NCI-H526 (cell line): ENCODE results near the gene BCL2.

Experiments used
- DNase-seq, 2 experiments: peaks; one replicate each; lab custom pipeline; 2025; lab: John Stamatoyannopoulos, UW

BCL2 gene

DNA sequence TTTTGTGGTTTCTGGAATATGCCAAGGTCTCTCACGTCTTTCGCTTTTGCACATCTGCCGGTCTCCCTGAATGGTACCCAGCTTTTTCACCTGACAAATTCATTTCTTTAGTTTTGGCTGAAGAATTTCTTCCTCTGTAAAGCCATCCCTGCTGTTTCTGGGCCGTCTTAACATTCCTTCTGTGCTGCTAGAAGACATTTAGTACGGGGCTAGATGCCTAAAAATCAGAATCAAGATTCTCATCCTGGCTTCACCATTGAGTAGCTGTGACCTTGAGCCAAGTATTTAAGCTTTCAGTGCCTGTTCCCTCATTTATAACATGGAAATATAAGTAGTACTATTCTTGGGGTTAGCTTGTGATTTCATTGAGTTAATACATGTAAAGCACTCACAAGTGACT is 6.4 kb upstream of the BCL2 start:
- no peak for DNase-seq

DNA sequence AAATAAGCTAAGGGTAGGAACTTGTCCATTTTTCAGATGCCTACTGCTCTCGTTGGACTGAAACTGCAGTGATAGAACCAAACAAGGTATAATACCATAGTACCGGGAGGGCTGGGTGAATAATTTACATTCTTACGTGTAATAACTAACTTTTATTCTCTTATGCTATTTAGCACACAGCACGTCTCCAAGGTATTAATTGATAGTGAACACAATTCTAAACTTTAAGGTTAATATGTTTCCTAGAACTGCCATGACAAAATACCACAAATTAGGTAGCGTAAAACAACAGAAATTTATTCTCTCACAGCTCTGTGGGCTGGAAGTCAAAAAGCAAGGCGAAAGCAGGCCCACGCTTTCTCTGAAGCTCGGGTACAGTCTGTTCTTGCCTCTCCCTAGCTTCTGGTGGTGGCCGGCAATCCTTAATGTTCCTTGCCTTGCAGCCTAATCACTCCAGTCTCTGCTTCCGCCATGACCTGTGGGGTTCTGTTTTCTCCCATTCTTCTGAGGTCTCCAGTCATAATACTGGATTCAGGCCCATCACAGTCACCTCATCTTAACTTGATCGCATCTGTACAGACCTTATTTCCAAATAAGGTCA is 5.6 kb upstream of the BCL2 start:
- no peak for DNase-seq

DNA sequence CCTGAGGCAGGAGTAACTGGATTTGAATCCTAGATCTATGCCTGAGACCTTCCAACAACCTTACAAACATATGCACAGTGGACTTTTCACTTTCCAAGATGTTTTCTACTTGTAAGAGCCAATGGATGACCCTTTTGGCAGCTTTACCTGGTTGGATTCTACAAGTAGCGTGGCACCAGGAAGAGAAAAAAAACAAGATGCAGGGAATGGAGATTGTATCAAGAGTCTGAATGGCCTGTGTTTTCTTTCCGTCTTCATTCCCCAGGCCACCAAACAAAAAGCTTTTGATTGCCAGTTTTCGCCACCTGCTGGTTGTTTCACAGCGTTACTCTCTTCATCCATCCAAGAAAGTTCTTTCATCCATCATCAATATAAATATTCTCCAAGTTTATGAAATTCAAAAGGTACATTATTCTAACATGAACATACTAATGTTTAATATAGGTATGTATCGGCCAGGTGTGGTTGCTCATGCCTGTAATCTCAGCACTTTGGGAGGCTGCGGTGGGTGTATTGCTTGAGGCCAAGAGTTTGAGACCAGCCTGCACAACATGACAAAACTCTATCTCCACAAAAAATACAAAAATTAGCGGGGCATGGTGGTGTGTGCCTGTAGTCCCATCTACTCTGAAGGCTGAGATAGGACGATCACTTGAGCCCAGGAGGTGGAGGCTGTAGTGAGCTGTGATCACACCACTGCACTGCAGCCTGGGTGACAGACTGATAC is 3.5 kb upstream of the BCL2 start:
- DNase-seq, result peak; percentile 52 to 88

DNA sequence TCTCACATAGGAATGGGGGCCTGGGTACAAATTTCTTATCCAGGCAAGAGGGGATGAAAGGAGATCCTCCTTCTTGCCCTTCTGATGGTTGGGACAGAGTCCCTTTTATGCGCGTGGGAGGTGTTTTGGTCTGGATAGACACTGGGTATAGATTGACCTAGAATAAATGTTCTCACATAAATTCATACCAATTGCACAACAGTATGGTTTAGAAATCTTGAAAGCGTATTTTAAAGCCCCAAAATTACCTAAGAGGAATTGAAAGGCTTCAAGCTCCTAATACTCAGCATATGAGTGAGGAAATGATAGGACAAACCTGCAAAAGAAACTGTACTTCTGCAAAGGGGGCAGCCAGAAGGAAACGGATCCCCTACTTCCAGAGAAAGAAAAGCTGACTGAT is 2.6 kb upstream of the BCL2 start:
- DNase-seq, result no peak

GRCh38 chr18:63321291-63321690 is 1.7 kb upstream of the BCL2 start:
- DNase-seq, result peak in 1 of 2 experiments; percentile 50

- peak in 1 of 2 experiments; percentile 74 for DNase-seq
Measured at GRCh38 chr18:63320975-63321265, 1.4 kb upstream of the BCL2 start.

DNA sequence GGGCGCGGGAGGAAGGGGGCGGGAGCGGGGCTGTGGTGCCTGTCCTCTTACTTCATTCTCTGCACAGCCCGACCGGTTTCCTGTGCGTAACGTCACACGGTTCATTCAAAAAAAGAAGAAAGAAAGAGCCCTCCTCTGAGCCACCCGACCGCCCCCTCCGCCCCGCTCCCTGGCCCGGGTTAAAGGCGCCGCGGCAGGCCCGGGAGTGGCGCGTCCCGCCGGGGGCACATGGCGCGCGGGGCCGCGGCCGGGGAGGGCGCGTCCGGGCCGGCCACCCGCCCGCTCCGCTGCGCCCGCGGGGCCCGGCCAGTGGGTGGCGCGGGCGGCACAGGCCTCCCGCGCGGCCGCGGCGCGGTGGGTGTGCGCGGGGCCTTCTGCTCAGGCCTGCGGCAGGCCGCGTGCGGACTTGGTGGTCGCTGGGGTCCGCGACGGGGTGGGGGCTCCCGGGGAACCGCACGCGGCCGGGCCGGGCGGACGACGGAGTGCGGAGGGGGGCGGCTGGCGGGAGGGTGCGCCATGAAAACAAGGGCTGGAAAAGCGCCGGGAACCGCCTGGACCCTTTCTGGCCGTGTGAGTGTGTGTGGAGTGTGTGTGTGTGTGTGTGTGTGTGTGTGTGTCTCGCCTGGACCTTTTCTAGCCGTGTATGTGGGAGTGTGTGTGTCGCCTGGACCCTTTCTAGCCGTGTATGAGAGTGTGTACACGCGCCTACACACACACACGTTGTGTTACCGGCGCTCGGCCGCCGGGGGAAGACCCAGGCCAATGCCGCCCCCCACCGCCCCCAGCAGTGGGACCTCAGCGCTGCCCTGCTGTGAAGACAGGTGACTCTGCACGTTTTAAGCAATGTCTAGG is 780 bp upstream of the BCL2 start:
- DNase-seq, result peak; percentile 51 to 88

DNA sequence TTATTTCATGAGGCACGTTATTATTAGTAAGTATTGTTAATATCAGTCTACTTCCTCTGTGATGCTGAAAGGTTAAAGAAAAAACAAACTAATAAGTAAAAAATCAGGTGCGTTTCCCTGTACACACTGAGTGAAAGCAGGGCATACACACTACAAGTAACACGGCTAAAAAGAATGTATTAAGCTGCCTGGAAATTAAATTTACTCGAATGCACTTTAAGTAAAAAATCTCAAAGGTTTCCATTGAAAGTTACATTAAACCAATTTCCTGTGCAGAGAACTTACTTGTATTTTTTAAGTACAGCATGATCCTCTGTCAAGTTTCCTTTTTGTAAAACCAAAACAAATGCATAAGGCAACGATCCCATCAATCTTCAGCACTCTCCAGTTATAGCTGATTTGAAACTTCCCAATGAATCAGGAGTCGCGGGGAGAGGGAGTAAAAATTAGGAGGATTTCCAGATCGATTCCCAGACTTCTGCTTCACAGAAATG is 633 bp downstream of the BCL2 start:
- DNase-seq, result peak in 1 of 2 experiments; percentile 42

DNA sequence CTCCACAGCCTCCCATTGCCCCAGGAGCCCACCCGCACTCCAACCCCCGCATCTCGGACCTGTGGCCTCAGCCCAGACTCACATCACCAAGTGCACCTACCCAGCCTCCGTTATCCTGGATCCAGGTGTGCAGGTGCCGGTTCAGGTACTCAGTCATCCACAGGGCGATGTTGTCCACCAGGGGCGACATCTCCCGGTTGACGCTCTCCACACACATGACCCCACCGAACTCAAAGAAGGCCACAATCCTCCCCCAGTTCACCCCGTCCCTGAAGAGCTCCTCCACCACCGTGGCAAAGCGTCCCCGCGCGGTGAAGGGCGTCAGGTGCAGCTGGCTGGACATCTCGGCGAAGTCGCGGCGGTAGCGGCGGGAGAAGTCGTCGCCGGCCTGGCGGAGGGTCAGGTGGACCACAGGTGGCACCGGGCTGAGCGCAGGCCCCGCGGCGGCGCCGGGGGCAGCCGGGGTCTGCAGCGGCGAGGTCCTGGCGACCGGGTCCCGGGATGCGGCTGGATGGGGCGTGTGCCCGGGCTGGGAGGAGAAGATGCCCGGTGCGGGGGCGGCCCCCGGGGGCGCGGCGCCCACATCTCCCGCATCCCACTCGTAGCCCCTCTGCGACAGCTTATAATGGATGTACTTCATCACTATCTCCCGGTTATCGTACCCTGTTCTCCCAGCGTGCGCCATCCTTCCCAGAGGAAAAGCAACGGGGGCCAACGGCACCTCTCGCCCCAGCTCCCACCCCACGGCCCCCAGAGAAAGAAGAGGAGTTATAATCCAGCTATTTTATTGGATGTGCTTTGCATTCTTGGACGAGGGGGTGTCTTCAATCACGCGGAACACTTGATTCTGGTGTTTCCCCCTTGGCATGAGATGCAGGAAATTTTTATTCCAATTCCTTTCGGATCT is 1.3 kb downstream of the BCL2 start:
- DNase-seq, result peak; percentile 91 to 97

DNA sequence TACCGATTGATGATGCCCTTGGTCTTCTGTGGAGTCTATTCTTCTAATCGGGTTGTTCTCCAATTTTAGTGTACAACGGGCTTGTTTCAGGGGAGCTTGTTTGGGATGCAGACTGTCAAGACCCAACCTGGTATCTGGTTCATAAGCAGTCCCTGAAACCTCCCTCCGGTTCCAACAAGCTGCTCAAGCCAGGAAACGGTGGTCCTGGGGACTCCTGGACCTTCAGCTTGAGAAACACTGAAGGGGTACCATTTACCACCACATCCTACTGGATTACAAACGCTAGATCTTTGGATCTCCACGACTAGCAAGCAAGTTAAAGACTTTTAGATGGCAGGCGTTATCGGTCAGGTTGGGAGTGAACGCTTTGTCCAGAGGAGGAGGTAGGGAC is 2.0 kb downstream of the BCL2 start:
- peak in 1 of 2 experiments; percentile 51 for DNase-seq

DNA sequence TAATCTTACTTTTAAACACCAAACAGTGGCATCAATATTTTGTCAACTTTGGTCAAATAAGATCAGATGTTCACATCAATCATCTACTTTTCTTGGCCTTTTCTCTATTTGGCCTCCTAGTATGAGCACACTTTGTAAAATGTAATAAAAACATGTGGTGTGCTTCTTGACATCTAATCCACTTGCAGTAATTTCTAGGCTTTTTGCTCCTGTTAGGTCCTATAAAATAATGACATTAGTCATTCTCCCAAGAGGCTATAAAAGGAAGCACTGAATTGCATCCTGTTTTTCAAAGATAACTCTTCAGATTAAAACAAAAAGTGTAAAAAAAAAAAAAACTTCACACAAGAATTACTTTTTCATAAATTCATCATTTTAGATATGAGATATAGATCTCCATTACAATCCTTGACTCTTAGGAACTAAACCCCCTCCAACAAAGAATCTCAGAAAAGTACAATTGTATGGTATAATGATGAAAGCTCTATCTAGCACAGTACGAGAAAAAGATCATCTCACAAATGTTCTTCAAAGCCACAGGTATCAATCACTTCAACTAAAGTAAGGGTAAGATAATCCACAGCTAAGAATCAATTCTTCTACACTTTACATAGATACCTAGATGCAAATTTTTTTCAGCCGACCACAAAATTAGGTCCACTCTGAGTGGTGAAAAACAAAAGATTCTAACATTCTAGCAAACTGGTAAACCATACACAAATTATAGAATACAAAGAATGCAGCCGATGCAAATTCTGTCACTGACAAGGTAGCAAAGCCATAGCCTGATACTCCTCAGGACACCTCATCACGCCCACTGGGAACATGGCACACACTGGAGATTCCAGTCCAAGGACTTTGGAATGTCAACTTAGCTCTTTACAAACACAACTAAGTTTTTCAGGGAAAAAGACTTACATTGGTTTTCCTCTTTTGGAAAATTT is 2.7 kb downstream of the BCL2 start:
- DNase-seq, result peak; percentile 72 to 77

DNA sequence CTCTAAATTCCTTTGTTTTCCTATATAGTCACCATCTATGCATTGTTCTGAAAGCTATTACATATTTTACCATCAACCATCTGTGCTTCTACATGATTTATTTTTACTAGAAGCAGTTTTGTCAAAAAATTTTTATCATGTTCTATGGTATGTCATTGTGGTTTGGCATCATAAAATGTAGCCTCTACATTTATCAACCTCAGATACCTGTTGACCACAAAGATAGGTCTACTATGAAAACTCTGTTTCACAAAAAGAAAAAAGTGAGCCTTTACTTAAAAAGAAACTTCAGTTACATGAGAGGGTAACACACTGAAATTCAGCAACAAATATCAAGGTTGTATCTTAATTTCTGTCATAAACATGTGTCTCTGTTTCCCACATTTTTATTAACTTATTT is 3.7 kb downstream of the BCL2 start:
- no peak for DNase-seq

GRCh38 chr18:63315131-63315662 is 4.4 kb downstream of the BCL2 start:
- DNase-seq, result no peak

DNA sequence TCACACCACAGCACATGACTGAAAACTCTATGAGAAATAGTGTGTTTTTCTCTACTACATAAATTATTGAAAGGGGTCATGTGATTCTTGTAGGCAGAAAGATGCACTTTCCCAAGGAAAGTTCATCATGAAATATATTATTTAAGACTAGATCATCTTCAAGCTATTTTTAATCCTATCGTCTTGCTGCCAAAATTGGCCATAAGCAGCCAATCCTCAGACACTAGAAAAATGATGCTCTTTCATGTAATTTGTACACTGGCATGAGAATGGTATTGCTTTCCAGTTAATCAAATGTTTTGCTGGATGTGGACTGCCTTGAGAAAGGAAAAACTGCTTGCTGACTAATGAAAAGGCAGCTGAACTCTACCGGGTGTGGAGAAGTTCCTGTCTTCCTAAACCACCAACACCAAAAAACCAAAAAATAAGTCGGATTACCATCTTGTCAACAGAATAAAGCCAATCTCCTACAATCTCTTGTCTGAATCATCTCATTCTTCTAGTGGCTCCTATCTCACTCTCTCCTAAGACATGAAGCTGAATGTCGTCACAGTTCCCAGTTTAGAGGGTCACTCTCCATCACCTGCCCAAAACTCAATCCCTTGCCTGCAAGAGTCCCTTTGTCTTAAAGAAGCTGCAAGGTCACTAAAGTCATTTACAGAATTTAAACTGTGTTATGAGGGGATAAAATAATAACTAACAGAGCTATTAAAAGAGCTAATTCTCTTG is 5.3 kb downstream of the BCL2 start:
- no peak for DNase-seq

GRCh38 chr18:63313396-63313917 is 6.1 kb downstream of the BCL2 start:
- no peak for DNase-seq

- DNase-seq, result peak; percentile 39 to 50
Measured at GRCh38 chr18:63312737-63313395, 6.7 kb downstream of the BCL2 start.

DNA sequence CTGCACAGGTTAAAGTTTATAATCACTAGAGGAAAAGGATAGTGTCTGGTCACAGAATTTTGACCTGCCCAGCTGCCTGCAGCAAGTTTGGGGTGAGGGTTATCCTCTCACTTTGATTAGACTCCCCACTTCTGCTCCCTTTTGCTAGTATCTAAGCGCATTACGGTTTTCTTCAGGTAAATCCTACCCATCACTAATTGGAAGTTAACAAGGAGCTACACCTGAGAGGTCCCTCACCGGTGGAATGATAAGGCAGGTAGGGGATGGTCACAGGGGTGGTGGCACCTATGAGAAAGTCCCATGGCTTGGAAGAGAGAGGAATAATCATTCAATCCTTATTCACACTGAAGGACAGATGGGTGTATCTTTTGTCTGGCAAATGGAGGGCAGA is 7.6 kb downstream of the BCL2 start:
- DNase-seq, result no peak

GRCh38 chr18:63311118-63312018 is 8.2 kb downstream of the BCL2 start:
- peak; percentile 19 to 20 for DNase-seq
